ENCODE measurements around the gene OPN3.

OPN3 gene

DNA sequence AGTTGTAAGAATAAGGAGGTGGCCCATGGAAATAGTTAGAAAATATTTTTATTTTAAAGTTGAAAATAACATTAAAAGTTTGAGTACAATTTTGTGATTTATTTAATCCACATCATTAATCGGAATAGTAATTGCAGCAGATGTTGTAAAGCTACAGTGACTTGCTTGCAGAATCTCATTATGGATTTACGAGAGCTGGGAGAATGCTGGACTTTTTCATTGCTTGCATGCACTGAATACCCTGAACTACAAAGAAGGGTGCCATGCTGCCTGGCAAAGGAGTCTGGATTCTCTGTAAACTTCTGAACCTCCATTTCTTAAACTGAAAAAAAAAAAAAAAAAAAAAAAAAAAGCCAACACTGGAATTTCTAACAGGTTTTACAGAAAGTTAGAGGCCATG, 38.4 kb upstream of the OPN3 start:
- H3K9me3 ChIP-seq (ENCODE audit: control extremely low read depth in 1 of 5, control insufficient read depth in 4 of 5, insufficient read depth in 2 of 5, low read depth in 1 of 5, low read length in 4 of 5) = no peaks in the 10 kb centered on the region
- no peaks in the 10 kb centered on the region for H3K36me3 ChIP-seq (ENCODE audit: control insufficient read depth in 4 of 4, insufficient read depth in 4 of 4, low read length in 3 of 4)
- POLR2A ChIA-PET = no interaction called here
- no peaks in the 10 kb centered on the region for H3K4me1 ChIP-seq (ENCODE audit: control extremely low read depth in 1 of 4, control insufficient read depth in 4 of 4, insufficient read depth in 4 of 4, low read length in 3 of 4)
- DNase-seq = no peak
- H3K4me3 ChIP-seq (ENCODE audit: control insufficient read depth in 1 of 7, extremely low read depth in 1 of 7, insufficient read depth in 4 of 7, low read depth in 2 of 7, low read length in 6 of 7) = no peak overlapping the region
- H3K27me3 ChIP-seq (replicated peaks in 2 of 5; ENCODE audit: control insufficient read depth in 4 of 5, insufficient read depth in 5 of 5, low read length in 4 of 5) = peaks cover 0 to 2% (median 0%) of the 10 kb centered on the region in 5 experiments
- WGBS (ENCODE audit: insufficient coverage) = 89% methylated on average over 1 of the region's 2 CpGs
- CTCF ChIA-PET = interaction anchor here (1.3 kb wide), 1 partner anchor 87 kb away, joined by 3 read pairs; no protein-coding TSS in a partner anchor
- no peak overlapping the region for H3K27ac ChIP-seq (ENCODE audit: insufficient read depth in 1 of 2, low read depth in 1 of 2, low read length in 2 of 2, poor library complexity in 1 of 2, severe bottlenecking in 2 of 2)

DNA sequence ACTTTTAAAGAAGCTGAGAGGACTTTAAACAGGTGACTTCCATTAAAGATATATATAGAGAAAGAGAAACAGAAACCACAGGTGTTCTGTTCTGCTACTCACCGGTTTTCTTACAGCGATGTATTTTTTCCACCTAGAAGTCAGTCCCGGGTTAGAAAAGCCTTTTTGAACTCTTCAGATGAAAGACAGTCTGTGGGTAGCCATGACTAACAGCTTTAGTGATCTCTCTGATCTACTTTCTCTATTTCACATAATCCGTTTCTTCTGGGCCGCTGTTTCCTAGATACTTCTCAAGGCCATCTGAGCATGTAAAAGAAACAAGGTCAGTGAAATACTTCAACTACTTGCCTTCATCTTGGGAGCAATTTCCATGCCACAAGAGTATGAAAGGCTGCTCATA, 37.0 kb upstream of the OPN3 start:
- no peak overlapping the region for H3K4me3 ChIP-seq (ENCODE audit: control insufficient read depth in 1 of 7, extremely low read depth in 1 of 7, insufficient read depth in 4 of 7, low read depth in 2 of 7, low read length in 6 of 7)
- DNase-seq = no peak
- H3K9me3 ChIP-seq (ENCODE audit: control extremely low read depth in 1 of 5, control insufficient read depth in 4 of 5, insufficient read depth in 2 of 5, low read depth in 1 of 5, low read length in 4 of 5) = no peaks in the 10 kb centered on the region
- no peaks in the 10 kb centered on the region for H3K36me3 ChIP-seq (ENCODE audit: control insufficient read depth in 4 of 4, insufficient read depth in 4 of 4, low read length in 3 of 4)
- no peaks in the 10 kb centered on the region for H3K4me1 ChIP-seq (ENCODE audit: control extremely low read depth in 1 of 4, control insufficient read depth in 4 of 4, insufficient read depth in 4 of 4, low read length in 3 of 4)
- H3K27ac ChIP-seq (ENCODE audit: insufficient read depth in 1 of 2, low read depth in 1 of 2, low read length in 2 of 2, poor library complexity in 1 of 2, severe bottlenecking in 2 of 2) = no peak overlapping the region
- peaks cover 0 to 2% (median 0%) of the 10 kb centered on the region in 5 experiments for H3K27me3 ChIP-seq (replicated peaks in 2 of 5; ENCODE audit: control insufficient read depth in 4 of 5, insufficient read depth in 5 of 5, low read length in 4 of 5)
- POLR2A ChIA-PET = no interaction called here
- CTCF ChIA-PET = no interaction called here
- WGBS (ENCODE audit: insufficient coverage) = 95% methylated on average over 4 of the region's 5 CpGs

- no peak overlapping the region for H3K4me3 ChIP-seq (ENCODE audit: control insufficient read depth in 1 of 7, extremely low read depth in 1 of 7, insufficient read depth in 4 of 7, low read depth in 2 of 7, low read length in 6 of 7)
- peaks cover 0 to 2% (median 2%) of the 10 kb centered on the region in 5 experiments for H3K27me3 ChIP-seq (replicated peaks in 2 of 5; ENCODE audit: control insufficient read depth in 4 of 5, insufficient read depth in 5 of 5, low read length in 4 of 5)
- POLR2A ChIA-PET = no interaction called here
- no peak overlapping the region for H3K27ac ChIP-seq (ENCODE audit: insufficient read depth in 1 of 2, low read depth in 1 of 2, low read length in 2 of 2, poor library complexity in 1 of 2, severe bottlenecking in 2 of 2)
- H3K9me3 ChIP-seq (ENCODE audit: control extremely low read depth in 1 of 5, control insufficient read depth in 4 of 5, insufficient read depth in 2 of 5, low read depth in 1 of 5, low read length in 4 of 5) = no peaks in the 10 kb centered on the region
- 100% methylated on average over 1 of the region's 4 CpGs for WGBS (ENCODE audit: insufficient coverage)
- CTCF ChIA-PET = no interaction called here
- no peaks in the 10 kb centered on the region for H3K4me1 ChIP-seq (ENCODE audit: control extremely low read depth in 1 of 4, control insufficient read depth in 4 of 4, insufficient read depth in 4 of 4, low read length in 3 of 4)
- no peaks in the 10 kb centered on the region for H3K36me3 ChIP-seq (ENCODE audit: control insufficient read depth in 4 of 4, insufficient read depth in 4 of 4, low read length in 3 of 4)
- no peak for DNase-seq
These were observed 35.8 kb upstream of the OPN3 start for GRCh38 chr1:241675983-241676382.

- no peak for DNase-seq
- H3K27me3 ChIP-seq (replicated peaks in 2 of 5; ENCODE audit: control insufficient read depth in 4 of 5, insufficient read depth in 5 of 5, low read length in 4 of 5) = peaks cover 0 to 2% (median 2%) of the 10 kb centered on the region in 5 experiments
- H3K27ac ChIP-seq (ENCODE audit: insufficient read depth in 1 of 2, low read depth in 1 of 2, low read length in 2 of 2, poor library complexity in 1 of 2, severe bottlenecking in 2 of 2) = no peak overlapping the region
- no peaks in the 10 kb centered on the region for H3K9me3 ChIP-seq (ENCODE audit: control extremely low read depth in 1 of 5, control insufficient read depth in 4 of 5, insufficient read depth in 2 of 5, low read depth in 1 of 5, low read length in 4 of 5)
- no peak overlapping the region for H3K4me3 ChIP-seq (ENCODE audit: control insufficient read depth in 1 of 7, extremely low read depth in 1 of 7, insufficient read depth in 4 of 7, low read depth in 2 of 7, low read length in 6 of 7)
- H3K36me3 ChIP-seq (ENCODE audit: control insufficient read depth in 4 of 4, insufficient read depth in 4 of 4, low read length in 3 of 4) = no peaks in the 10 kb centered on the region
- ChIA-PET POLR2A (no interaction called here), CTCF (no interaction called here)
- WGBS (ENCODE audit: insufficient coverage) = no CpG with 5 or more reads among the region's 1 CpG
- no peaks in the 10 kb centered on the region for H3K4me1 ChIP-seq (ENCODE audit: control extremely low read depth in 1 of 4, control insufficient read depth in 4 of 4, insufficient read depth in 4 of 4, low read length in 3 of 4)
These were observed 34.7 kb upstream of the OPN3 start for GRCh38 chr1:241674805-241675384.

DNA sequence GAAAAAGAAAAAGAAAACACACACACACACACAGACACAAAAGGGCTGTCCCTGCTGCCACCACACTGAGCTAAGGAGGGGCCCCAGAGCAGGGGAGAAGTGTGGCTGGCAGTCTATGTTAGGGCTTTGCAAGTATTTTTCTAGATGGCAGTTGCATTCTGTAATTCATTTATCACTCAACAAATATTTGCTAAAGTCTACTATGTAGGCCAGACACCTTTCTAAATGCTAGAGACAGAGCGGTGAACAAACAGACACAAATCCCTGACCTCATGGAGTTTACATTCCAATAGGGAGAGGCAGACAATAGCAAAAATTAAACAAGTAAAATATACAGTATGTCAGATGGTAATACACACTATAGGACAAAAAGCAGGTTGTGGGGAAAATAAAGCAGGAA, 32.1 kb upstream of the OPN3 start:
- POLR2A ChIA-PET = no interaction called here
- H3K36me3 ChIP-seq (ENCODE audit: control insufficient read depth in 4 of 4, insufficient read depth in 4 of 4, low read length in 3 of 4) = no peaks in the 10 kb centered on the region
- no peaks in the 10 kb centered on the region for H3K4me1 ChIP-seq (ENCODE audit: control extremely low read depth in 1 of 4, control insufficient read depth in 4 of 4, insufficient read depth in 4 of 4, low read length in 3 of 4)
- no CpG with 5 or more reads among the region's 1 CpG for WGBS (ENCODE audit: insufficient coverage)
- H3K4me3 ChIP-seq (ENCODE audit: control insufficient read depth in 1 of 7, extremely low read depth in 1 of 7, insufficient read depth in 4 of 7, low read depth in 2 of 7, low read length in 6 of 7) = no peak overlapping the region
- DNase-seq = no peak
- peaks cover 0 to 2% (median 0%) of the 10 kb centered on the region in 5 experiments for H3K27me3 ChIP-seq (replicated peaks in 2 of 5; ENCODE audit: control insufficient read depth in 4 of 5, insufficient read depth in 5 of 5, low read length in 4 of 5)
- H3K9me3 ChIP-seq (ENCODE audit: control extremely low read depth in 1 of 5, control insufficient read depth in 4 of 5, insufficient read depth in 2 of 5, low read depth in 1 of 5, low read length in 4 of 5) = no peaks in the 10 kb centered on the region
- no peak overlapping the region for H3K27ac ChIP-seq (ENCODE audit: insufficient read depth in 1 of 2, low read depth in 1 of 2, low read length in 2 of 2, poor library complexity in 1 of 2, severe bottlenecking in 2 of 2)
- CTCF ChIA-PET = no interaction called here

GRCh38 chr1:241666419-241666818, 26.2 kb upstream of the OPN3 start:
- H3K4me1 ChIP-seq (ENCODE audit: control extremely low read depth in 1 of 4, control insufficient read depth in 4 of 4, insufficient read depth in 4 of 4, low read length in 3 of 4) = no peaks in the 10 kb centered on the region
- ChIA-PET CTCF (no interaction called here), POLR2A (no interaction called here)
- DNase-seq = no peak
- H3K27ac ChIP-seq (ENCODE audit: insufficient read depth in 1 of 2, low read depth in 1 of 2, low read length in 2 of 2, poor library complexity in 1 of 2, severe bottlenecking in 2 of 2) = no peak overlapping the region
- WGBS (ENCODE audit: insufficient coverage) = no CpG with 5 or more reads among the region's 3 CpGs
- H3K9me3 ChIP-seq (ENCODE audit: control extremely low read depth in 1 of 5, control insufficient read depth in 4 of 5, insufficient read depth in 2 of 5, low read depth in 1 of 5, low read length in 4 of 5) = no peaks in the 10 kb centered on the region
- H3K27me3 ChIP-seq (replicated peaks in 2 of 5; ENCODE audit: control insufficient read depth in 4 of 5, insufficient read depth in 5 of 5, low read length in 4 of 5) = peaks cover 0 to under 1% (median 0%) of the 10 kb centered on the region in 5 experiments
- H3K36me3 ChIP-seq (ENCODE audit: control insufficient read depth in 4 of 4, insufficient read depth in 4 of 4, low read length in 3 of 4) = no peaks in the 10 kb centered on the region
- H3K4me3 ChIP-seq (ENCODE audit: control insufficient read depth in 1 of 7, extremely low read depth in 1 of 7, insufficient read depth in 4 of 7, low read depth in 2 of 7, low read length in 6 of 7) = no peak overlapping the region

GRCh38 chr1:241660424-241660972, 20.3 kb upstream of the OPN3 start:
- no peaks in the 10 kb centered on the region for H3K27me3 ChIP-seq (replicated peaks in 2 of 5; ENCODE audit: control insufficient read depth in 4 of 5, insufficient read depth in 5 of 5, low read length in 4 of 5)
- CTCF ChIA-PET = no interaction called here
- POLR2A ChIA-PET = no interaction called here

More at GRCh38 chr1:241660424-241660972, 20.3 kb upstream of the OPN3 start:
- Histone ChIP-seq H3K4me3 (ENCODE audit: control insufficient read depth in 1 of 7, extremely low read depth in 1 of 7, insufficient read depth in 4 of 7, low read depth in 2 of 7, low read length in 6 of 7) (no peak overlapping the region), H3K27ac (ENCODE audit: insufficient read depth in 1 of 2, low read depth in 1 of 2, low read length in 2 of 2, poor library complexity in 1 of 2, severe bottlenecking in 2 of 2) (no peak overlapping the region), H3K36me3 (ENCODE audit: control insufficient read depth in 4 of 4, insufficient read depth in 4 of 4, low read length in 3 of 4) (no peaks in the 10 kb centered on the region), H3K9me3 (ENCODE audit: control extremely low read depth in 1 of 5, control insufficient read depth in 4 of 5, insufficient read depth in 2 of 5, low read depth in 1 of 5, low read length in 4 of 5) (no peaks in the 10 kb centered on the region), H3K4me1 (ENCODE audit: control extremely low read depth in 1 of 4, control insufficient read depth in 4 of 4, insufficient read depth in 4 of 4, low read length in 3 of 4) (no peaks in the 10 kb centered on the region)
- WGBS (ENCODE audit: insufficient coverage) = 92% methylated on average over 2 of the region's 5 CpGs
- DNase-seq = no peak
